ENCODE results near the gene SAMD4A. TPM values are rescaled to one million over a fixed set of nuclear protein-coding genes. Genes with fewer than 3 reads are reported as not detected.

The SAMD4A gene
- total RNA-seq, 4 donors from 2014 or later: 15.3 to 40.2 (median 22.3) TPM

- no peaks in the 10 kb centered on the region for H3K36me3 ChIP-seq
- intact Hi-C loops (cut with DNase I; ENCODE audit: low total_unique reads) (no loop called here), in situ Hi-C loops (cut with MboI; ENCODE audit: low pct_ligation_motif_present in 1 of 4, low pct_unique_long_range_greater_than_20kb in 1 of 4, low sequenced_read_pairs in 3 of 4) (no loop called here)
- H3K4me3 ChIP-seq: no peak overlapping the region
- no peaks in the 10 kb centered on the region for H3K9me3 ChIP-seq
- H3K27ac ChIP-seq: no peak overlapping the region
- H3K4me1 ChIP-seq: no peaks in the 10 kb centered on the region
- WGBS, 2 donors (ENCODE audit: low coverage in 1 of 2): 54% methylated on average over 7 of the region's 7 CpGs; no CpG with 5 or more reads in 1 of the 2 donors
- no peak for DNase-seq
- no peaks in the 10 kb centered on the region for H3K27me3 ChIP-seq
- TF ChIP-seq EP300 (IDR thresholded peaks at IDR 0.05; ENCODE audit: low read depth): no peak
- no peak for TF ChIP-seq POLR2A (IDR thresholded peaks at IDR 0.05)
- TF ChIP-seq POLR2AphosphoS5 (IDR thresholded peaks at IDR 0.05): no peak
- TF ChIP-seq, protein P1, sequence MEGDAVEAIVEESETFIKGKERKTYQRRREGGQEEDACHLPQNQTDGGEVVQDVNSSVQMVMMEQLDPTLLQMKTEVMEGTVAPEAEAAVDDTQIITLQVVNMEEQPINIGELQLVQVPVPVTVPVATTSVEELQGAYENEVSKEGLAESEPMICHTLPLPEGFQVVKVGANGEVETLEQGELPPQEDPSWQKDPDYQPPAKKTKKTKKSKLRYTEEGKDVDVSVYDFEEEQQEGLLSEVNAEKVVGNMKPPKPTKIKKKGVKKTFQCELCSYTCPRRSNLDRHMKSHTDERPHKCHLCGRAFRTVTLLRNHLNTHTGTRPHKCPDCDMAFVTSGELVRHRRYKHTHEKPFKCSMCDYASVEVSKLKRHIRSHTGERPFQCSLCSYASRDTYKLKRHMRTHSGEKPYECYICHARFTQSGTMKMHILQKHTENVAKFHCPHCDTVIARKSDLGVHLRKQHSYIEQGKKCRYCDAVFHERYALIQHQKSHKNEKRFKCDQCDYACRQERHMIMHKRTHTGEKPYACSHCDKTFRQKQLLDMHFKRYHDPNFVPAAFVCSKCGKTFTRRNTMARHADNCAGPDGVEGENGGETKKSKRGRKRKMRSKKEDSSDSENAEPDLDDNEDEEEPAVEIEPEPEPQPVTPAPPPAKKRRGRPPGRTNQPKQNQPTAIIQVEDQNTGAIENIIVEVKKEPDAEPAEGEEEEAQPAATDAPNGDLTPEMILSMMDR (IDR thresholded peaks at IDR 0.05): no peak
Observed at GRCh38 chr14:54803396-54803795, 236.5 kb downstream of the SAMD4A start.

DNA sequence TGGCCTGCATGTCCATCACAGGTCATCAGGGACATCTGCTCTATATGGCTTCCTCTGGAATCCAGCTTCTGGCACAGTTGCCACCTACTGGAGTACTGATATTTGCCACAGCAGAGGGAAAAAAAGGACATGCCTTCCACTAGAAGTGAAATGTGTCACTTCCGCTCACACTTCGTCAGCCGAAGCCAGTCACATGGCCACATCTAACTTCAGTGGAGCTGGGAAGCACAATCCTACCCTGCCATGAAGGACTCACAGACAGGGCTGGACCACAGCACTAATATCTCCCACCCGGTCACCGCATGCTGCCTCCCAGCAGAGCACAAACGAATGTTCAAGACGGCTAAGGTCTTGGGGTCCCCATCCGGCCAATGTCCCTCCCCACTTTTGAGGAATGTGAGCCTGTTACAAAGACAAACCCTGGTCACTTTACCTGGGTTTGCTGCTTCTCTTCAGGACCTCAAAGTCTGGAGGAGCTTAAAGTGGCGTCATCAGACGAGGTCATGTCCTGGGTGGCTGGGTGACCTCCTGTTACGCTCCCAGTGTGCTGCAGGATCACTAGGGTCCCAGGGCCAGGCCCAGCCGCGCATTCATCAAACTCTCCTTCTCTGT lies 237.1 kb downstream of the SAMD4A start:
- Histone ChIP-seq H3K27ac (no peak overlapping the region), H3K36me3 (no peaks in the 10 kb centered on the region), H3K9me3 (no peaks in the 10 kb centered on the region), H3K4me1 (no peaks in the 10 kb centered on the region), H3K4me3 (no peak overlapping the region), H3K27me3 (no peaks in the 10 kb centered on the region)
- in situ Hi-C loops (cut with MboI; ENCODE audit: low pct_ligation_motif_present in 1 of 4, low pct_unique_long_range_greater_than_20kb in 1 of 4, low sequenced_read_pairs in 3 of 4): no loop called here
- DNase-seq: no peak
- WGBS, 2 donors (ENCODE audit: low coverage in 1 of 2): 92% methylated on average over 13 of the region's 13 CpGs; no CpG with 5 or more reads in 1 of the 2 donors
- intact Hi-C loops (cut with DNase I; ENCODE audit: low total_unique reads): no loop called here
- TF ChIP-seq, protein P1 (IDR thresholded peaks at IDR 0.05): no peak

DNA sequence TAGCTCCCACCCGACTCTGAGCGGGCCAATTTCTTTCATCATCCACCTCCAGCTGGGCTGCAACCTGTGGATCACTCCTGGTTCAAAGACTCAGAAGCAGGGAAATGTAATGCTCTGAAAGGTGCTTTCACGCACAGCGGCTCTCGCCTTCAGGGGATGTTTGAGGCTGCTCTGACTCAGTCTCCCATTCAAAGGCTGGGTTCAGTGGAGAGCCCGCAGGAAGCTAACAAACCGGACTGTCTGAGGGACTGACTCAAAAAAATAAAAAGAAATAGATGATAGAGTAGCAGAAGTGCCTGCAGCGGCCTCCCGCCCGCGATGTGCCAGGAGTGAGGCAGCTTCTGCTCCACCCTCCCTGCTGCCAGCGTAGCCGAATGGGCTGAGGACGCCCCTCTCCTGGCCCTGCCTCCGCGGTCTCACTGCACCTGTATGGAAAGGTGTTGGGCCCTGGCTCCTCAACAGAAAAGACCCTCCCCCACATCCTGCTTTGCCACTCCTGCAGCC lies 237.7 kb downstream of the SAMD4A start:
- H3K27ac ChIP-seq: no peak overlapping the region
- no peak for TF ChIP-seq POLR2AphosphoS5 (IDR thresholded peaks at IDR 0.05)
- TF ChIP-seq EP300 (IDR thresholded peaks at IDR 0.05; ENCODE audit: low read depth): no peak
- no peak for TF ChIP-seq POLR2A (IDR thresholded peaks at IDR 0.05)
- TF ChIP-seq, protein P1 (IDR thresholded peaks at IDR 0.05): no peak
- intact Hi-C loops (cut with DNase I; ENCODE audit: low total_unique reads): no loop called here
- H3K4me3 ChIP-seq: no peak overlapping the region
- no peaks in the 10 kb centered on the region for H3K36me3 ChIP-seq
- no peaks in the 10 kb centered on the region for H3K9me3 ChIP-seq
- no peaks in the 10 kb centered on the region for H3K4me1 ChIP-seq
- no peaks in the 10 kb centered on the region for H3K27me3 ChIP-seq
- WGBS, 2 donors (ENCODE audit: low coverage in 1 of 2): 91% methylated on average over 16 of the region's 16 CpGs; no CpG with 5 or more reads in 1 of the 2 donors
- in situ Hi-C loops (cut with MboI; ENCODE audit: low pct_ligation_motif_present in 1 of 4, low pct_unique_long_range_greater_than_20kb in 1 of 4, low sequenced_read_pairs in 3 of 4): no loop called here
- DNase-seq: no peak

GRCh38 chr14:54805070-54805444 lies 238.1 kb downstream of the SAMD4A start:
- TF ChIP-seq EP300 (IDR thresholded peaks at IDR 0.05; ENCODE audit: low read depth) (no peak), POLR2AphosphoS5 (IDR thresholded peaks at IDR 0.05) (no peak), POLR2A (IDR thresholded peaks at IDR 0.05) (no peak)
- TF ChIP-seq, protein P1 (IDR thresholded peaks at IDR 0.05): no peak
- no peaks in the 10 kb centered on the region for H3K27me3 ChIP-seq
- in situ Hi-C loops (cut with MboI; ENCODE audit: low pct_ligation_motif_present in 1 of 4, low pct_unique_long_range_greater_than_20kb in 1 of 4, low sequenced_read_pairs in 3 of 4): no loop called here
- H3K9me3 ChIP-seq: no peaks in the 10 kb centered on the region
- H3K36me3 ChIP-seq: no peaks in the 10 kb centered on the region
- H3K27ac ChIP-seq: no peak overlapping the region
- H3K4me3 ChIP-seq: no peak overlapping the region
- WGBS, 2 donors (ENCODE audit: low coverage in 1 of 2): 40 to 77% methylated on average over 1 to 6 of the region's 6 CpGs
- intact Hi-C loops (cut with DNase I; ENCODE audit: low total_unique reads): no loop called here
- no peak for DNase-seq
- H3K4me1 ChIP-seq: no peaks in the 10 kb centered on the region

Measured in transverse colon (tissue), 4 donors.